ENCODE data around the gene MAST2.

Gene MAST2

DNA sequence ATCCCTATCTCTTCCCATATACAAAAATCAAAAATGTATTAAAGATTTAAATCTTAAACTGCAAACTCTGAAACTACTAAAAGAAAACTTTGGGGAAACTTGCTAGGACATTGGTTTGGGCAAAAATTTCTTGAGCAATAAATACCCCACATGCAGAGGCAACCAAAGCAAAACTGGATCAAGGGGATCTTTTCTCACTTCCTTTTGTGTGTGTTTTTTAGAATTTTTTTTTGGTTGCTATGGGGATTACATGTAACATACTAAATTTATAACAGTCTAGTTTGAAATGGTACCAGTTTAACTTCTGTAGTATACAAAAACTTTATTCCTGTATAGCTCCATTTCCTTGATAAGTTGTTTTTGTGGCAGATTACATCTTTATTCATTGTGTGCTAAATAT lies 16.8 kb downstream of the MAST2 start:
- no peak overlapping the region for H3K4me3 ChIP-seq (ENCODE audit: low read depth, low read length)
- TF ChIP-seq CTCF (IDR thresholded peaks at IDR 0.05; ENCODE audit: low read depth, low read length) = no peak
- TF ChIP-seq, protein P1, sequence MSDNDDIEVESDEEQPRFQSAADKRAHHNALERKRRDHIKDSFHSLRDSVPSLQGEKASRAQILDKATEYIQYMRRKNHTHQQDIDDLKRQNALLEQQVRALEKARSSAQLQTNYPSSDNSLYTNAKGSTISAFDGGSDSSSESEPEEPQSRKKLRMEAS (IDR thresholded peaks at IDR 0.05; ENCODE audit: low read depth, low read length) = no peak
- TF ChIP-seq POLR2A (IDR thresholded peaks at IDR 0.05; ENCODE audit: extremely low read depth, insufficient read length) = no peak
- no peak for TF ChIP-seq MYC (IDR thresholded peaks at IDR 0.05; ENCODE audit: low read depth, low read length)

GRCh38 chr1:45820788-45821187 lies 17.4 kb downstream of the MAST2 start:
- no peak for TF ChIP-seq CTCF (IDR thresholded peaks at IDR 0.05; ENCODE audit: low read depth, low read length)
- no peak for TF ChIP-seq MYC (IDR thresholded peaks at IDR 0.05; ENCODE audit: low read depth, low read length)
- H3K4me3 ChIP-seq (ENCODE audit: low read depth, low read length) = no peak overlapping the region
- DNase-seq (ENCODE audit: low read depth) = no peak

More for the DNA sequence above, 16.8 kb downstream of the MAST2 start:
- DNase-seq (ENCODE audit: low read depth) = no peak

- DNase-seq (ENCODE audit: low read depth) = no peak
- TF ChIP-seq POLR2A (IDR thresholded peaks at IDR 0.05; ENCODE audit: extremely low read depth, insufficient read length) (no peak), CTCF (IDR thresholded peaks at IDR 0.05; ENCODE audit: low read depth, low read length) (no peak), MYC (IDR thresholded peaks at IDR 0.05; ENCODE audit: low read depth, low read length) (no peak)
- TF ChIP-seq, protein P1 (IDR thresholded peaks at IDR 0.05; ENCODE audit: low read depth, low read length) = no peak
- no peak overlapping the region for H3K4me3 ChIP-seq (ENCODE audit: low read depth, low read length)
These were observed 19.2 kb downstream of the MAST2 start for GRCh38 chr1:45822644-45823043.

- no peak overlapping the region for H3K4me3 ChIP-seq (ENCODE audit: low read depth, low read length)
- no peak for DNase-seq (ENCODE audit: low read depth)
- TF ChIP-seq CTCF (IDR thresholded peaks at IDR 0.05; ENCODE audit: low read depth, low read length) = no peak
- TF ChIP-seq, protein P1 (IDR thresholded peaks at IDR 0.05; ENCODE audit: low read depth, low read length) = no peak
- no peak for TF ChIP-seq POLR2A (IDR thresholded peaks at IDR 0.05; ENCODE audit: extremely low read depth, insufficient read length)
- TF ChIP-seq MYC (IDR thresholded peaks at IDR 0.05; ENCODE audit: low read depth, low read length) = no peak
These were observed 21.2 kb downstream of the MAST2 start for GRCh38 chr1:45824607-45825006.

- H3K4me3 ChIP-seq (ENCODE audit: low read depth, low read length) = no peak overlapping the region
- TF ChIP-seq, protein P1 (IDR thresholded peaks at IDR 0.05; ENCODE audit: low read depth, low read length) = no peak
- TF ChIP-seq MYC (IDR thresholded peaks at IDR 0.05; ENCODE audit: low read depth, low read length) (no peak), POLR2A (IDR thresholded peaks at IDR 0.05; ENCODE audit: extremely low read depth, insufficient read length) (no peak), CTCF (IDR thresholded peaks at IDR 0.05; ENCODE audit: low read depth, low read length) (no peak)
- no peak for DNase-seq (ENCODE audit: low read depth)
These were observed 23.8 kb downstream of the MAST2 start for GRCh38 chr1:45827256-45827655.

DNA sequence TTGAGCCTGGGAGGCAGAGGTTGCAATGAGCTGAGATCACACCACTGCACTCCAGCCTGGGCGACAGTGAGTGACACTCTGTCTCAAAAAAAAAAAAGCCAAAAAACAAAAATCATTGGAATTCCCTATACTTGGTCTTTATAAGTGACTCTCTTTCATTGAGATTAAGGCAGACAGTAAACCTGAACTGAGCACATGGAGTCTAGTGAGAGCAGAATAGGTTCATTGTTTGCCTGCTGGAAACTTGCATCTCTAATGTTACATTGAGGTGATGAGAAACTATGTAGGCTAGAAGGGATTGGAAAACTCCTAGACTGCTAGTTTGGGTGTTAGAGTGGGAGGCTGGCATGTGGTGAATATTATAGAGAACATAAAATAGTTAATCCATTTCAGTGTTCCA lies 25.4 kb downstream of the MAST2 start:
- no peak overlapping the region for H3K4me3 ChIP-seq (ENCODE audit: low read depth, low read length)
- no peak for DNase-seq (ENCODE audit: low read depth)
- TF ChIP-seq, protein P1 (IDR thresholded peaks at IDR 0.05; ENCODE audit: low read depth, low read length) = no peak
- TF ChIP-seq MYC (IDR thresholded peaks at IDR 0.05; ENCODE audit: low read depth, low read length) = no peak
- no peak for TF ChIP-seq CTCF (IDR thresholded peaks at IDR 0.05; ENCODE audit: low read depth, low read length)
- TF ChIP-seq POLR2A (IDR thresholded peaks at IDR 0.05; ENCODE audit: extremely low read depth, insufficient read length) = no peak
